HL-60 (cell line): ENCODE results near the gene ZCCHC24.

Experiments
- CTCF ChIP-seq: IDR thresholded peaks from one replicate; pipeline ENCODE4 v1.5.1; 2011; ENCODE audit warnings: low read length, control low read depth, inconsistent platforms; ENCODE audit not compliant: insufficient read depth
- TF ChIP-seq, protein P1 (sequence below): IDR thresholded peaks from 2 replicates; pipeline ENCODE4 v1.6.1; 2012; ENCODE audit warnings: low read depth; ENCODE audit not compliant: insufficient replicate concordance

DNA sequence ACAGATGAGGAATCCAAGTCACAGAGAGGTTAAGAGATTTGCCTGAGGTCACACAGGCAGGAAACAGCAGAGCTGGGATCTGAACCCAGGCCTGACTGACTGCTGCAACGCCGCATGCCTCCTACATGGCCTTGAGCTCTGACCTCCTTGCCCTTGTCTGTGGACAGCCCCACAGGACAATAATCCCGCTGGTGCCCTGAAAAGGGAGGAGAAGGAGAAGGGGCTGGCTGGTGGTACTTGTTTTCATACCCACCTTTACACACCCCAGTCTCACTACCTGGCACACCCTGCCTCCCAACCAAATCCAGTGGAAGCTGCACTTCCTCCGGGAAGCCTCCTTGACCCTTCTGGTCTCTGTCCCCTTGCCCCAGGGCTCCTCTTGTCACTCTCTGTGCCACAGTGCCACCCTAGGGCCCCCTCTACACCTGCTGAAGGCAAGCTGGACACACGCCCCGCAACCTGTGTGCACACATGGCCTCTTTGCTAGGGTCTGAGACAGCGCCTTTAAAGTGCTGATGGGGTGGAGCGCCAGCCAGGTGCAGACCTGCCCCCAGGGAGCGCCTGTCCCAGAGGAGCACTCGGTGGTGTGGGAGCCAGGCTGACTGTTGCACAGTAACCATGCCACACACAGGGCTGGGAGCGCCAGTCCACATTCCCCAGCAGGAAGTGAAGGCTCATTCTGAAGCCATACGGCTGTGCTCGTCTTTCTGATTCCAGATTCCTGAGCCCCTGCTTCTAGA, 38.6 kb downstream of the ZCCHC24 start:
- no peak for TF ChIP-seq CTCF
- TF ChIP-seq, protein P1, sequence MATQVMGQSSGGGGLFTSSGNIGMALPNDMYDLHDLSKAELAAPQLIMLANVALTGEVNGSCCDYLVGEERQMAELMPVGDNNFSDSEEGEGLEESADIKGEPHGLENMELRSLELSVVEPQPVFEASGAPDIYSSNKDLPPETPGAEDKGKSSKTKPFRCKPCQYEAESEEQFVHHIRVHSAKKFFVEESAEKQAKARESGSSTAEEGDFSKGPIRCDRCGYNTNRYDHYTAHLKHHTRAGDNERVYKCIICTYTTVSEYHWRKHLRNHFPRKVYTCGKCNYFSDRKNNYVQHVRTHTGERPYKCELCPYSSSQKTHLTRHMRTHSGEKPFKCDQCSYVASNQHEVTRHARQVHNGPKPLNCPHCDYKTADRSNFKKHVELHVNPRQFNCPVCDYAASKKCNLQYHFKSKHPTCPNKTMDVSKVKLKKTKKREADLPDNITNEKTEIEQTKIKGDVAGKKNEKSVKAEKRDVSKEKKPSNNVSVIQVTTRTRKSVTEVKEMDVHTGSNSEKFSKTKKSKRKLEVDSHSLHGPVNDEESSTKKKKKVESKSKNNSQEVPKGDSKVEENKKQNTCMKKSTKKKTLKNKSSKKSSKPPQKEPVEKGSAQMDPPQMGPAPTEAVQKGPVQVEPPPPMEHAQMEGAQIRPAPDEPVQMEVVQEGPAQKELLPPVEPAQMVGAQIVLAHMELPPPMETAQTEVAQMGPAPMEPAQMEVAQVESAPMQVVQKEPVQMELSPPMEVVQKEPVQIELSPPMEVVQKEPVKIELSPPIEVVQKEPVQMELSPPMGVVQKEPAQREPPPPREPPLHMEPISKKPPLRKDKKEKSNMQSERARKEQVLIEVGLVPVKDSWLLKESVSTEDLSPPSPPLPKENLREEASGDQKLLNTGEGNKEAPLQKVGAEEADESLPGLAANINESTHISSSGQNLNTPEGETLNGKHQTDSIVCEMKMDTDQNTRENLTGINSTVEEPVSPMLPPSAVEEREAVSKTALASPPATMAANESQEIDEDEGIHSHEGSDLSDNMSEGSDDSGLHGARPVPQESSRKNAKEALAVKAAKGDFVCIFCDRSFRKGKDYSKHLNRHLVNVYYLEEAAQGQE: no peak
